GM12872 (cell line): ENCODE measurements around the gene EIF5B.

Source experiments
- CTCF ChIP-seq: IDR thresholded peaks from 3 replicates; pipeline ENCODE4 v1.5.1; 2011; ENCODE audit warnings: low read depth, mild to moderate bottlenecking, low read length, moderate library complexity; ENCODE audit not compliant: insufficient read depth

Gene EIF5B

GRCh38 chr2:99395589-99396130 is 58.5 kb downstream of the EIF5B start:
- TF ChIP-seq CTCF: no peak

- TF ChIP-seq CTCF: no peak
Measured at GRCh38 chr2:99397266-99397920, 60.2 kb downstream of the EIF5B start.

- no peak for TF ChIP-seq CTCF
Measured at GRCh38 chr2:99398303-99398702, 61.1 kb downstream of the EIF5B start.

- no peak for TF ChIP-seq CTCF
Measured at GRCh38 chr2:99399063-99399462, 61.9 kb downstream of the EIF5B start.

- TF ChIP-seq CTCF: no peak
Measured at GRCh38 chr2:99399795-99400194, 62.6 kb downstream of the EIF5B start.

GRCh38 chr2:99401841-99402240 is 64.7 kb downstream of the EIF5B start:
- TF ChIP-seq CTCF: no peak

GRCh38 chr2:99403084-99403483 is 65.9 kb downstream of the EIF5B start:
- no peak for TF ChIP-seq CTCF
